ENCODE data around the gene FDX1. TPM values are rescaled to one million over a fixed set of nuclear protein-coding genes. Genes with fewer than 3 reads are reported as not detected.

The FDX1 gene
- total RNA-seq: 6.1 and 6.8 TPM in 2 replicates

GRCh38 chr11:110429731-110430266 is at the start of gene FDX1:
Gene FDX1 (plus strand): TSS chr11:110429948. CDS start chr11:110430121, 173 bp downstream.

Other genes with a start within 250 kb of the FDX1 start
- gene RDX, start 133.3 kb upstream of the FDX1 start, total RNA-seq: 140 and 143 TPM in 2 replicates